G401.6 (cell line): Measurements from ENCODE around the gene PIGQ.

Experiments
- FAIRE-seq: peaks from 2 replicates; lab custom pipeline; 2012; peaks lifted over from hg19 to GRCh38; lab: Jason Lieb, UNC

Gene PIGQ

GRCh38 chr16:629185-629832 lies 59.5 kb downstream of the PIGQ start:
- FAIRE-seq = no peak

- no peak for FAIRE-seq
These were observed 60.1 kb downstream of the PIGQ start for GRCh38 chr16:629833-630248.

- FAIRE-seq = no peak
These were observed 60.6 kb downstream of the PIGQ start for GRCh38 chr16:630249-630814.

- no peak for FAIRE-seq
These were observed 61.1 kb downstream of the PIGQ start, which contains the start of gene WFIKKN1 for GRCh38 chr16:630815-631405. WFIKKN1 (plus strand) TSS chr16:630985; CDS start chr16:631254, 269 bp downstream.

- FAIRE-seq = no peak
These were observed 62.1 kb downstream of the PIGQ start for GRCh38 chr16:631808-632358.

GRCh38 chr16:632486-633335 lies 62.9 kb downstream of the PIGQ start:
- FAIRE-seq = no peak

GRCh38 chr16:633336-634050 lies 63.7 kb downstream of the PIGQ start:
- FAIRE-seq = no peak
